Upper lobe of right lung (tissue), 1 donor: ENCODE results near the gene ZFHX2. TPM values are rescaled to one million over a fixed set of nuclear protein-coding genes. Genes with fewer than 3 reads are reported as not detected.

ENCODE experiments used
- ATAC-seq: fragments of 200-7000 bp; cut with Tn5 transposase; one replicate; pipeline ENCODE4 v1.9.1; 2020; ENCODE audit warnings: mild to moderate bottlenecking, moderate library complexity
- DNase-seq: peaks from one replicate; pipeline ENCODE4 v3.0.0-alpha.2; 2020
- H3K27ac ChIP-seq: fragments of 200-600 bp; one replicate; pipeline ENCODE4 v1.8.0; 2022
- H3K27me3 ChIP-seq: fragments of 200-600 bp; one replicate; pipeline ENCODE4 v1.8.0; 2022; ENCODE audit warnings: mild to moderate bottlenecking
- H3K36me3 ChIP-seq: fragments of 200-600 bp; one replicate; pipeline ENCODE4 v1.8.0; 2022
- H3K4me1 ChIP-seq: fragments of 200-600 bp; one replicate; pipeline ENCODE4 v1.8.0; 2022
- H3K4me3 ChIP-seq: fragments of 200-600 bp; one replicate; pipeline ENCODE4 v1.8.0; 2022; ENCODE audit warnings: mild to moderate bottlenecking
- H3K9me3 ChIP-seq: fragments of 200-600 bp; one replicate; pipeline ENCODE4 v1.8.0; 2022
- CTCF ChIP-seq: fragments of 200-600 bp; IDR thresholded peaks from one replicate; pipeline ENCODE4 v1.8.0; 2022; ENCODE audit warnings: antibody characterized with exemption
- intact Hi-C: fragments of 100-400 bp; cut with DNase I; formaldehyde crosslinking; loops from one replicate; pipeline ENCODE4 v1.11.0; 2022
- total RNA-seq: library from RNA; stranded (reverse); fragmentation: NEBNext Ultra II Directional; extraction: Animal tissue kit (Norgen Biotek cat#: 25700); gene quantifications from one replicate; pipeline ENCODE4 v1.2.1, GENCODE V29; 2021
- donor health status: DM: no; HTN: yes; CAD: no; lungs with severe emphysema.

Gene ZFHX2
- total RNA-seq, 1 donor from 2014 or later, result 2.3 TPM

- H3K4me3 ChIP-seq, result no peak overlapping the region
- no peaks in the 10 kb centered on the region for H3K36me3 ChIP-seq
- no peaks in the 10 kb centered on the region for H3K9me3 ChIP-seq
- no peak overlapping the region for H3K27ac ChIP-seq
- H3K27me3 ChIP-seq, result no peaks in the 10 kb centered on the region
- ATAC-seq (no peak), DNase-seq (no peak)
- intact Hi-C loops, result no loop called here
- TF ChIP-seq CTCF, result no peak
- H3K4me1 ChIP-seq, result no peaks in the 10 kb centered on the region
Observed at GRCh38 chr14:23530375-23531055, 21.1 kb downstream of the ZFHX2 start.

DNA sequence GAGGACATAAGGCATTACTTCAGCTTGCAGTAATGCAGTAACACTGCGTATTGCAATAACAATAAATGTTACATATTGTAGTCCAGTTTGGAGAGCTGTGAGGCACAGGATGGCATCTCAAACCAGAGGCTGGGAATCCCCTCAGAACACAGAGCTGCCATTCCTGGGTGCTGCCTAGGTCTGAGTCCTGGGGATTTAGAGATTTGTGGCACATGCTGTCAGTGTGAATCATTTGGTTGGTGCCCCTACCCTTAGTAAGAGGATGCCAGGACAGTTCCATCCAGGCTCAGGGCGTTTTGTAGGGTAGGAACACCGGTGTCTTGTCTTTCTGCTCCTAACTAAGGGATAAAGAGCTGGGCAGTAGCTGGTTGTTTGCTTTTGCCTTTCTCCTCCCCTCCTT is 22.5 kb downstream of the ZFHX2 start:
- DNase-seq, result no peak
- no peak for ATAC-seq
- intact Hi-C loops, result no loop called here
- Histone ChIP-seq H3K27me3 (no peaks in the 10 kb centered on the region), H3K36me3 (no peaks in the 10 kb centered on the region), H3K4me1 (no peaks in the 10 kb centered on the region), H3K27ac (no peak overlapping the region), H3K4me3 (no peak overlapping the region), H3K9me3 (no peaks in the 10 kb centered on the region)
- no peak for TF ChIP-seq CTCF

DNA sequence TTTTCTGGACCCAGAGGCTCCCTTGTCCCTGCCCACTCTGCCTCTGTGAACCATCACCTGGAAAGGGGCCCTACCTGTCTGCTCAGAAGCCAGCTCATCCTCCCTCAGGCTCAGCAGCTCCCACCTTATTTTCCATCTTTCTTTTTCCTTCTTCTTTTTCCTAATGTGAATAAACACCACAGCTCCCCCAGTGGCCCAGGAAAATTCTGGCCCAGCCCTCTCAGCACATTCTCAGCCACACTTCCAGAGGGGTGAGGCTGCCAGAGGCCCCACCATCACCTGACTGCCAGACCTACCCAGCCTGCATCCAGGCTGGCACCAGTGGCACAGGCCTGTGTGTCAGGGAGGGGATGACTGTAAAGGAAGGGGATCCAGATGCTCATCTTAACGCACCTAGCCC is 23.0 kb downstream of the ZFHX2 start:
- H3K36me3 ChIP-seq, result no peaks in the 10 kb centered on the region
- no peak overlapping the region for H3K27ac ChIP-seq
- no peaks in the 10 kb centered on the region for H3K4me1 ChIP-seq
- H3K9me3 ChIP-seq, result no peaks in the 10 kb centered on the region
- H3K27me3 ChIP-seq, result no peaks in the 10 kb centered on the region
- no peak overlapping the region for H3K4me3 ChIP-seq
- ATAC-seq, result no peak
- intact Hi-C loops, result no loop called here
- no peak for TF ChIP-seq CTCF
- no peak for DNase-seq

DNA sequence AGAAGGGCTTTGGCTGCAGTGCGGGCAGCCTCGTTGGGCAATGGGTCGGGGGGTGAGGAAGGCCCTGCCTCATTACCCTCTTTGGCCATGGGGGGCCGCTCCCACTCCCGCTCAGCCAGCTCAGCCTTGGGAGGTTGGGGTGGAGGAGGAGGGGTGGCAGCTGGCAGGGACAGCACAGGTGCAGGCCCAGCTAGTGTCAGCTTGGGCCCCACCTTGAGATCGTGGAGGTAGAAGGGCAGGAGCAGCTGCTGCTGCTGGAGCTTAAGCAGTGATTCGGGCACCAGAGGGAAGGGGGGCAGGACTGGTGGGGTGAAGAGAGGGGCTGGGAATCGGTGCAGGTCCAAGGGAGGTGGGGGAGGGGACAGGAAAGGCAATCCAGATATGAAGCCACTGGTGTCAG is 26.0 kb downstream of the ZFHX2 start:
- H3K4me1 ChIP-seq, result no peaks in the 10 kb centered on the region
- no peak for TF ChIP-seq CTCF
- no peaks in the 10 kb centered on the region for H3K9me3 ChIP-seq
- H3K4me3 ChIP-seq, result no peak overlapping the region
- ATAC-seq (no peak), DNase-seq (no peak)
- no peaks in the 10 kb centered on the region for H3K27me3 ChIP-seq
- H3K27ac ChIP-seq, result no peak overlapping the region
- no peaks in the 10 kb centered on the region for H3K36me3 ChIP-seq
- intact Hi-C loops, result no loop called here

GRCh38 chr14:23524954-23525353 is 26.6 kb downstream of the ZFHX2 start:
- TF ChIP-seq CTCF, result no peak
- no peak for ATAC-seq
- intact Hi-C loops, result no loop called here
- no peak for DNase-seq
- H3K27ac ChIP-seq, result no peak overlapping the region
- H3K4me3 ChIP-seq, result no peak overlapping the region
- no peaks in the 10 kb centered on the region for H3K4me1 ChIP-seq
- no peaks in the 10 kb centered on the region for H3K9me3 ChIP-seq
- H3K27me3 ChIP-seq, result no peaks in the 10 kb centered on the region
- H3K36me3 ChIP-seq, result no peaks in the 10 kb centered on the region
